Germinal center (tissue), 1 donor: ENCODE measurements around the gene WDR27.

Source experiments
- DNase-seq: peaks from one replicate; pipeline ENCODE4 v3.0.0; 2012; ENCODE audit warnings: mixed read lengths, low spot score

Gene WDR27

GRCh38 chr6:169564453-169565240, 137.2 kb downstream of the WDR27 start:
- DNase-seq = no peak

GRCh38 chr6:169561665-169562064, 140.2 kb downstream of the WDR27 start:
- DNase-seq = no peak

GRCh38 chr6:169559592-169559991, 142.2 kb downstream of the WDR27 start:
- no peak for DNase-seq

- DNase-seq = no peak
Observed at GRCh38 chr6:169558774-169559441, 142.9 kb downstream of the WDR27 start.

GRCh38 chr6:169558378-169558773, 143.5 kb downstream of the WDR27 start:
- DNase-seq = no peak

- no peak for DNase-seq
Observed at GRCh38 chr6:169557887-169558286, 143.9 kb downstream of the WDR27 start.

- DNase-seq = peak; percentile 64
Observed at GRCh38 chr6:169556758-169557548, 144.9 kb downstream of the WDR27 start.

- DNase-seq = no peak
Observed at GRCh38 chr6:169555971-169556617, 145.7 kb downstream of the WDR27 start.

- no peak for DNase-seq
Observed at GRCh38 chr6:169545982-169546381, 155.8 kb downstream of the WDR27 start.

- no peak for DNase-seq
Observed at GRCh38 chr6:169543704-169544103, 158.1 kb downstream of the WDR27 start.

GRCh38 chr6:169542491-169542890, 159.3 kb downstream of the WDR27 start:
- no peak for DNase-seq

GRCh38 chr6:169539176-169539897, 162.5 kb downstream of the WDR27 start:
- DNase-seq = no peak

GRCh38 chr6:169536446-169537170, 165.2 kb downstream of the WDR27 start:
- no peak for DNase-seq

- DNase-seq = no peak
Observed at GRCh38 chr6:169534039-169534421, 167.8 kb downstream of the WDR27 start.

- DNase-seq = no peak
Observed at GRCh38 chr6:169533301-169534038, 168.4 kb downstream of the WDR27 start.

GRCh38 chr6:169530752-169531123, 171.1 kb downstream of the WDR27 start:
- DNase-seq = no peak

- DNase-seq = no peak
Observed at GRCh38 chr6:169529931-169530751, 171.7 kb downstream of the WDR27 start.

- DNase-seq = no peak
Observed at GRCh38 chr6:169528755-169529154, 173.1 kb downstream of the WDR27 start.

GRCh38 chr6:169527306-169527705, 174.5 kb downstream of the WDR27 start:
- DNase-seq = no peak
